Loucy (cell line): ENCODE measurements around the gene FARS2.

Experiments used
- CTCF ChIP-seq: fragments of 200-600 bp; sonication (generic); conservative IDR thresholded peaks from 2 replicates; pipeline ENCODE4 v1.5.1; 2014; ENCODE audit warnings: mild to moderate bottlenecking, antibody characterized with exemption, low read length
- EZH2phosphoT487 ChIP-seq: fragments of 200-600 bp; IDR thresholded peaks from 2 replicates; pipeline ENCODE4 v1.6.1; 2018; ENCODE audit warnings: antibody characterized with exemption, mild to moderate bottlenecking, moderate library complexity, borderline replicate concordance

- TF ChIP-seq CTCF (peak; percentile 30; the same call in 1 of the 2 replicates), EZH2phosphoT487 (no peak)
These were observed 468.7 kb downstream of the FARS2 start for GRCh38 chr6:5729813-5730517.
